SU-DHL-6 (cell line): ENCODE measurements around the gene STXBP5L.

ENCODE experiments used
- H2AFZ ChIP-seq: fragments of 200-600 bp; sonication (generic); 2 replicates; pipeline ENCODE4 v1.6.1; 2014; ENCODE audit warnings: low read depth, mild to moderate bottlenecking, moderate library complexity, mixed read lengths, antibody characterized with exemption, low read length; ENCODE audit not compliant: severe bottlenecking
- H3F3A ChIP-seq: fragments of 200-600 bp; shearing (Covaris generic); 2 replicates; pipeline ENCODE4 v1.6.0; 2016; ENCODE audit warnings: antibody characterized with exemption, mild to moderate bottlenecking; ENCODE audit not compliant: insufficient read depth
- H3K27ac ChIP-seq: fragments of 200-600 bp; sonication (generic); 2 replicates; pipeline ENCODE4 v1.5.1; 2016; ENCODE audit warnings: low read depth, mild to moderate bottlenecking, low read length, moderate library complexity, mixed read lengths
- H3K27me3 ChIP-seq: fragments of 200-600 bp; sonication (generic), shearing (Covaris generic); 2 replicates; pipeline ENCODE4 v1.6.0; 2014; ENCODE audit warnings: mild to moderate bottlenecking, low read length
- H3K36me3 ChIP-seq: fragments of 200-600 bp; sonication (generic); 2 replicates; pipeline ENCODE4 v1.6.1; 2014; ENCODE audit warnings: mild to moderate bottlenecking, low read length, mixed read lengths
- H3K4me2 ChIP-seq: fragments of 300-600, 200-600 bp; shearing (Covaris generic), sonication (generic); 2 replicates; pipeline ENCODE4 v1.6.0; 2014; ENCODE audit warnings: low read length, low read depth, mild to moderate bottlenecking; ENCODE audit not compliant: poor library complexity, severe bottlenecking
- H3K4me3 ChIP-seq: fragments of 200-600 bp; sonication (generic); 2 replicates; pipeline ENCODE4 v1.5.1; 2014; ENCODE audit warnings: antibody characterized with exemption, low read length, mild to moderate bottlenecking, mixed read lengths; ENCODE audit not compliant: insufficient read depth, poor library complexity, severe bottlenecking
- H3K79me2 ChIP-seq: fragments of 200-600 bp; sonication (generic); 2 replicates; pipeline ENCODE4 v1.6.1; 2014; ENCODE audit warnings: mild to moderate bottlenecking, low read length, moderate library complexity; ENCODE audit not compliant: insufficient read depth
- H3K9ac ChIP-seq: fragments of 200-600 bp; sonication (generic); 2 replicates; pipeline ENCODE4 v1.7.0; 2014; ENCODE audit warnings: mild to moderate bottlenecking, low read length
- H3K9me2 ChIP-seq: fragments of 200-600 bp; sonication (generic); replicated peaks from 2 replicates; pipeline ENCODE4 v1.6.1; 2014; ENCODE audit warnings: low read length; ENCODE audit not compliant: insufficient read depth
- H3K9me3 ChIP-seq: fragments of 200-600 bp; sonication (generic); 2 replicates; pipeline ENCODE4 v1.6.1; 2014; ENCODE audit warnings: low read length, mixed read lengths; ENCODE audit not compliant: insufficient read depth
- H4K20me1 ChIP-seq: fragments of 200-600 bp; sonication (generic); 2 replicates; pipeline ENCODE4 v1.6.1; 2014; ENCODE audit warnings: low read depth, mild to moderate bottlenecking, antibody characterized with exemption, low read length, moderate library complexity, mixed read lengths
- EZH2phosphoT487 ChIP-seq: fragments of 200-600 bp; sonication (generic), shearing (Covaris generic); conservative IDR thresholded peaks from 2 replicates; pipeline ENCODE4 v1.6.1; 2018; ENCODE audit warnings: mild to moderate bottlenecking, antibody characterized with exemption, low read length, moderate library complexity, mixed read lengths
- TF ChIP-seq, protein P1 (sequence below): fragments of 200-600 bp; sonication (generic); IDR thresholded peaks from one replicate; pipeline ENCODE4 v1.5.1; 2017; ENCODE audit warnings: antibody characterized with exemption, mild to moderate bottlenecking, low read length, moderate library complexity; ENCODE audit not compliant: insufficient read depth, poor library complexity, severe bottlenecking

STXBP5L gene

DNA sequence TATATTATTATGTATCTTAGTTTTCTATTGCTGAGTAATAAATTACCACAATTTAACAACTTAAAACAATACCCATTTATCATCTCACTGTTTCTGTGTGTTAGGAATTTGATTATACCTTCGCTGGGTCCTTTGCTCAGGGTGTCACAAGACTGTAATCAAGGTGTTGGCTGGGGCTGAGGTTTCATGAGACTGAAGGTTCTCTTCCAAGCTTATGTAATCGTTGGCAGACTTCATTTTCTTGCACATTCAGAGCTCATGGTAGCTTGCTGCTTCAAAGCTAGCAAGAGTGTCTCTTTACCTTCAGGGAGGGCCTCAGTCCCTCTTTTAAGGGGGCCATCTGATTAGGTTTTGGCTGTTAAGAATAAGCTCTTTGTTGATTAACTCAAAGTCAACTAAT is 344.7 kb downstream of the STXBP5L start:
- Histone ChIP-seq H3K4me3 (no peak overlapping the region), H3K27me3 (no peaks in the 10 kb centered on the region), H3K9me3 (no peaks in the 10 kb centered on the region), H3K27ac (no peak overlapping the region), H3K36me3 (no peaks in the 10 kb centered on the region), H3F3A (no peaks in the 10 kb centered on the region), H2AFZ (no peak overlapping the region), H4K20me1 (no peaks in the 10 kb centered on the region), H3K79me2 (no peaks in the 10 kb centered on the region), H3K4me2 (no peak overlapping the region), H3K9ac (no peak overlapping the region), H3K9me2 (no peaks in the 10 kb centered on the region)
- TF ChIP-seq EZH2phosphoT487: no peak
- TF ChIP-seq, protein P1, sequence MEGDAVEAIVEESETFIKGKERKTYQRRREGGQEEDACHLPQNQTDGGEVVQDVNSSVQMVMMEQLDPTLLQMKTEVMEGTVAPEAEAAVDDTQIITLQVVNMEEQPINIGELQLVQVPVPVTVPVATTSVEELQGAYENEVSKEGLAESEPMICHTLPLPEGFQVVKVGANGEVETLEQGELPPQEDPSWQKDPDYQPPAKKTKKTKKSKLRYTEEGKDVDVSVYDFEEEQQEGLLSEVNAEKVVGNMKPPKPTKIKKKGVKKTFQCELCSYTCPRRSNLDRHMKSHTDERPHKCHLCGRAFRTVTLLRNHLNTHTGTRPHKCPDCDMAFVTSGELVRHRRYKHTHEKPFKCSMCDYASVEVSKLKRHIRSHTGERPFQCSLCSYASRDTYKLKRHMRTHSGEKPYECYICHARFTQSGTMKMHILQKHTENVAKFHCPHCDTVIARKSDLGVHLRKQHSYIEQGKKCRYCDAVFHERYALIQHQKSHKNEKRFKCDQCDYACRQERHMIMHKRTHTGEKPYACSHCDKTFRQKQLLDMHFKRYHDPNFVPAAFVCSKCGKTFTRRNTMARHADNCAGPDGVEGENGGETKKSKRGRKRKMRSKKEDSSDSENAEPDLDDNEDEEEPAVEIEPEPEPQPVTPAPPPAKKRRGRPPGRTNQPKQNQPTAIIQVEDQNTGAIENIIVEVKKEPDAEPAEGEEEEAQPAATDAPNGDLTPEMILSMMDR: no peak

DNA sequence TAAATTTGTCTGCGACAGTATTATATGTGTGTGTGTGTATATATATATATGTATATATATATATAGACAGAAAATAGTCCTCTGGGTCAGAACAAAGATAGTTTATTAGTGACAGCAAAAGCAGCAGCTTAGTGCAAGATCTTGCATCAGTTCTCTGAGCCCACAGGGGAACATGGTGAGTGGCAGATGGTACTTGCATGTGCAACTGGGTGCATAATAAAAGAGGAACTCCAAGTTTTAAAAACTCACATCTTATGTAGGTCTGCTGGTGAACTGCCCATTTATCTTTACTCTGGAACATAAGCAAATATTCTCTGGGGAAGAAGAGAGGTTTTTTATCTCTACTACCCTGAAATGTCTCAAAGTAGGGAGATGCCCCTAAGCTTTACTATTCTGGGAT is 361.4 kb downstream of the STXBP5L start:
- Histone ChIP-seq H3K79me2 (no peaks in the 10 kb centered on the region), H3K4me3 (no peak overlapping the region), H3K27me3 (no peaks in the 10 kb centered on the region), H3K9me3 (no peaks in the 10 kb centered on the region), H3K36me3 (no peaks in the 10 kb centered on the region), H3K4me2 (no peak overlapping the region), H3F3A (no peaks in the 10 kb centered on the region), H2AFZ (no peak overlapping the region), H4K20me1 (no peaks in the 10 kb centered on the region), H3K9ac (no peak overlapping the region), H3K27ac (no peak overlapping the region), H3K9me2 (no peaks in the 10 kb centered on the region)
- TF ChIP-seq, protein P1: no peak
- TF ChIP-seq EZH2phosphoT487: no peak

DNA sequence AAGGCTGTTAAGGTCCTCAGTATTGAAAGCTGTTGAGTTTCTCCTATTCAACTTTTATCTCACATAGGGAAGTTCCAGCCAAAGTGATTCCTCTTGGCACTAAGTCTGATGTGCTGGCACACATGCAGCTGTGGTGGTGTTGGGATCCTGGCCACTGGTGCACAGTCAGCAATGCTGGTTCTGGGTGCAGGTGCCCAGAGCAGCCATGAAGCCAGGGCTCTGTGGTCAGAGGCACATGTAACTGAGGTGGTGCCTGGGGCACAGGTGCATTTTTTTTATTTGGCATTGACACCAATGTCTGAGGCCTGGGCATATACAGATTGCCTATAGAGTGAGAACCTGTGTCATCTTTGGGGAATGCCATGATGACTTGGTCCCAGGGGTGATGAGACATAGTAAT is 366.4 kb downstream of the STXBP5L start:
- TF ChIP-seq, protein P1: no peak
- no peak for TF ChIP-seq EZH2phosphoT487
- H4K20me1 ChIP-seq: no peaks in the 10 kb centered on the region
- H3K27ac ChIP-seq: no peak overlapping the region
- H3K9ac ChIP-seq: no peak overlapping the region
- no peaks in the 10 kb centered on the region for H3K9me3 ChIP-seq
- no peaks in the 10 kb centered on the region for H3K79me2 ChIP-seq
- no peaks in the 10 kb centered on the region for H3K36me3 ChIP-seq
- H3K27me3 ChIP-seq: no peaks in the 10 kb centered on the region
- no peak overlapping the region for H2AFZ ChIP-seq
- no peaks in the 10 kb centered on the region for H3F3A ChIP-seq
- no peak overlapping the region for H3K4me2 ChIP-seq
- no peak overlapping the region for H3K4me3 ChIP-seq
- no peaks in the 10 kb centered on the region for H3K9me2 ChIP-seq

DNA sequence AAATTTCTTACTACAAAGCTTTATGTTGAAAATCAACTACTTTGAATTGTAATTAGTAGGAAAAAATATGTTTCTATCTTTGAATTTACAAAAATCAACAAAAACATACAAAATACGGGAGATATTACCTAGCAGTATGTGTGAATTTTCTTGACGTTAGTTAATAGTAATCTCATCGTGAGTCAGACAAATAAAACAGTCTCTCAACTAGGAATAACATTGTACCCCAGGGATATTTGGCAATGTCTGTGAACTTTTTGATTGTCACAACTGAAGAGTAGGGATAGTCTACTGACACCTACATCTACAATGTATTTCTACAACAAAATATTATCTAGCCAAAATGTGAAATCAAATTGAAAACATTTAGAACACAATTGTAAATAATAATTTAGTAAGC is 387.4 kb downstream of the STXBP5L start:
- no peaks in the 10 kb centered on the region for H3K36me3 ChIP-seq
- no peaks in the 10 kb centered on the region for H4K20me1 ChIP-seq
- H3F3A ChIP-seq: no peaks in the 10 kb centered on the region
- no peak overlapping the region for H3K27ac ChIP-seq
- TF ChIP-seq, protein P1: no peak
- TF ChIP-seq EZH2phosphoT487: no peak
- no peaks in the 10 kb centered on the region for H3K79me2 ChIP-seq
- no peaks in the 10 kb centered on the region for H3K9me2 ChIP-seq
- H3K27me3 ChIP-seq: no peaks in the 10 kb centered on the region
- H3K4me3 ChIP-seq: no peak overlapping the region
- no peaks in the 10 kb centered on the region for H3K9me3 ChIP-seq
- H3K4me2 ChIP-seq: no peak overlapping the region
- no peak overlapping the region for H2AFZ ChIP-seq
- no peak overlapping the region for H3K9ac ChIP-seq
